Stromal cell of bone marrow (primary cell): Measurements from ENCODE around the gene MED12L.
"Not testable (repeated sequence)": the region's sequence is repeated elsewhere in the genome, so short reads cannot be mapped to it uniquely, and the experiment has no call there.

ENCODE experiments used
- DNase-seq: peaks from one replicate; pipeline ENCODE4 v3.0.0-alpha.2; 2012; ENCODE audit warnings: low read depth

Gene MED12L

GRCh38 chr3:151214459-151214858 is 129.0 kb downstream of the MED12L start:
- no peak for DNase-seq

GRCh38 chr3:151216641-151217607 is 131.5 kb downstream of the MED12L start:
- no peak for DNase-seq

GRCh38 chr3:151218136-151218535 is 132.7 kb downstream of the MED12L start:
- DNase-seq = no peak

GRCh38 chr3:151219056-151219455 is 133.6 kb downstream of the MED12L start:
- DNase-seq = peak; percentile 46

GRCh38 chr3:151224268-151224866 is 138.9 kb downstream of the MED12L start:
- DNase-seq = no peak

GRCh38 chr3:151225040-151225975 is 139.8 kb downstream of the MED12L start:
- no peak for DNase-seq

GRCh38 chr3:151226088-151226563 is 140.7 kb downstream of the MED12L start:
- peak; percentile 31 for DNase-seq

GRCh38 chr3:151226825-151227224 is 141.4 kb downstream of the MED12L start:
- DNase-seq = no peak

GRCh38 chr3:151227266-151227806 is 141.9 kb downstream of the MED12L start:
- DNase-seq = no peak

GRCh38 chr3:151227807-151228665 is 142.6 kb downstream of the MED12L start:
- DNase-seq = peak; percentile 62

GRCh38 chr3:151228666-151229040 is 143.2 kb downstream of the MED12L start:
- DNase-seq = peak; percentile 82

GRCh38 chr3:151230646-151231045 is 145.2 kb downstream of the MED12L start:
- DNase-seq = no peak

- DNase-seq = not testable (repeated sequence)
Measured at GRCh38 chr3:151232403-151232802, 146.9 kb downstream of the MED12L start.

- no peak for DNase-seq
Measured at GRCh38 chr3:151232991-151233390, 147.5 kb downstream of the MED12L start.

GRCh38 chr3:151234825-151235224 is 149.4 kb downstream of the MED12L start:
- DNase-seq = no peak

- no peak for DNase-seq
Measured at GRCh38 chr3:151236316-151236715, 150.9 kb downstream of the MED12L start.

- DNase-seq = no peak
Measured at GRCh38 chr3:151236736-151237135, 151.3 kb downstream of the MED12L start.

- DNase-seq = not testable (repeated sequence)
Measured at GRCh38 chr3:151242006-151242405, 156.5 kb downstream of the MED12L start.

- no peak for DNase-seq
Measured at GRCh38 chr3:151248772-151249337, 163.4 kb downstream of the MED12L start.

GRCh38 chr3:151256749-151257148 is 171.3 kb downstream of the MED12L start:
- no peak for DNase-seq
